Measurements from ENCODE around the gene PUS3.

DNA sequence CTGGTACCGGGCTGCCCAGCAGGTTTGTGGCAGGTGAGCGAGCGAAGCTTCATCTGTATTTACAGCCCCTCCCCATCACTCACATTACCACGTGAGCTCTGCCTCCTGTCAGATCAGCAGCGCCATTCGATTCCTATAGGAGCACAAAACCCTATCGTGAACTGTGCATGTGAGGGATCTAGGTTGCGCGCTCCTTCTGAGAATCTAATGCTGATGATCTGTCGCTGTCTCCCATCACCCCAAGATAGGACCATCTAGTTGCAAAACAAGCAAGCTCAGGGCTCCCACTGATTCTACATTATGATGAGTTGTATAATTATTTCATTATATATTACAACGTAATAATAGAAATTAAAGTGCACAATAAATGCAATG is 27.1 kb upstream of the PUS3 start:
- TF ChIP-seq, protein P1, sequence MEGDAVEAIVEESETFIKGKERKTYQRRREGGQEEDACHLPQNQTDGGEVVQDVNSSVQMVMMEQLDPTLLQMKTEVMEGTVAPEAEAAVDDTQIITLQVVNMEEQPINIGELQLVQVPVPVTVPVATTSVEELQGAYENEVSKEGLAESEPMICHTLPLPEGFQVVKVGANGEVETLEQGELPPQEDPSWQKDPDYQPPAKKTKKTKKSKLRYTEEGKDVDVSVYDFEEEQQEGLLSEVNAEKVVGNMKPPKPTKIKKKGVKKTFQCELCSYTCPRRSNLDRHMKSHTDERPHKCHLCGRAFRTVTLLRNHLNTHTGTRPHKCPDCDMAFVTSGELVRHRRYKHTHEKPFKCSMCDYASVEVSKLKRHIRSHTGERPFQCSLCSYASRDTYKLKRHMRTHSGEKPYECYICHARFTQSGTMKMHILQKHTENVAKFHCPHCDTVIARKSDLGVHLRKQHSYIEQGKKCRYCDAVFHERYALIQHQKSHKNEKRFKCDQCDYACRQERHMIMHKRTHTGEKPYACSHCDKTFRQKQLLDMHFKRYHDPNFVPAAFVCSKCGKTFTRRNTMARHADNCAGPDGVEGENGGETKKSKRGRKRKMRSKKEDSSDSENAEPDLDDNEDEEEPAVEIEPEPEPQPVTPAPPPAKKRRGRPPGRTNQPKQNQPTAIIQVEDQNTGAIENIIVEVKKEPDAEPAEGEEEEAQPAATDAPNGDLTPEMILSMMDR (IDR thresholded peaks at IDR 0.05; ENCODE audit: insufficient read depth, low read depth, low read length) = no peak
- TF ChIP-seq EZH2 (IDR thresholded peaks at IDR 0.05; ENCODE audit: insufficient read depth, low read length) = no peak

Measured in astrocyte (in vitro differentiated cells and primary cell).